ENCODE measurements around the gene IYD.

- no peak for TF ChIP-seq ZC3H11A (IDR thresholded peaks at IDR 0.05; ENCODE audit: low read depth, low read length)
- no peak for TF ChIP-seq ZFX (CRISPR knock-in tag; IDR thresholded peaks at IDR 0.05)
- no peak for TF ChIP-seq RNF219 (CRISPR knock-in tag; IDR thresholded peaks at IDR 0.05)
- TF ChIP-seq ELF4 (CRISPR knock-in tag; IDR thresholded peaks at IDR 0.05), result no peak
- TF ChIP-seq ETV6 (IDR thresholded peaks at IDR 0.05; ENCODE audit: borderline replicate concordance in 1 of 2, low read depth in 2 of 2, low read length in 1 of 2), result no peak
- TF ChIP-seq ETV6 (CRISPR knock-in tag; IDR thresholded peaks at IDR 0.05; ENCODE audit: borderline replicate concordance), result no peak
- no peak for TF ChIP-seq PCBP2 (IDR thresholded peaks at IDR 0.05; ENCODE audit: low read depth, low read length, poor library complexity, severe bottlenecking)
- TF ChIP-seq, protein P1, sequence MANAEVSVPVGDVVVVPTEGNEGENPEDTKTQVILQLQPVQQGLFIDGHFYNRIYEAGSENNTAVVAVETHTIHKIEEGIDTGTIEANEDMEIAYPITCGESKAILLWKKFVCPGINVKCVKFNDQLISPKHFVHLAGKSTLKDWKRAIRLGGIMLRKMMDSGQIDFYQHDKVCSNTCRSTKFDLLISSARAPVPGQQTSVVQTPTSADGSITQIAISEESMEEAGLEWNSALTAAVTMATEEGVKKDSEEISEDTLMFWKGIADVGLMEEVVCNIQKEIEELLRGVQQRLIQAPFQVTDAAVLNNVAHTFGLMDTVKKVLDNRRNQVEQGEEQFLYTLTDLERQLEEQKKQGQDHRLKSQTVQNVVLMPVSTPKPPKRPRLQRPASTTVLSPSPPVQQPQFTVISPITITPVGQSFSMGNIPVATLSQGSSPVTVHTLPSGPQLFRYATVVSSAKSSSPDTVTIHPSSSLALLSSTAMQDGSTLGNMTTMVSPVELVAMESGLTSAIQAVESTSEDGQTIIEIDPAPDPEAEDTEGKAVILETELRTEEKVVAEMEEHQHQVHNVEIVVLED (CRISPR knock-in tag; IDR thresholded peaks at IDR 0.05), result no peak
- TF ChIP-seq JUND (IDR thresholded peaks at IDR 0.05; ENCODE audit: borderline replicate concordance, low read depth, low read length), result no peak
- TF ChIP-seq JUND (tag; IDR thresholded peaks at IDR 0.05; ENCODE audit: borderline replicate concordance, low read depth, low read length), result no peak
- TF ChIP-seq RFX1 (IDR thresholded peaks at IDR 0.05), result no peak
- TF ChIP-seq SIN3A (IDR thresholded peaks at IDR 0.05; ENCODE audit: borderline replicate concordance in 2 of 2, control insufficient read depth in 1 of 2, low read depth in 2 of 2, low read length in 2 of 2), result no peak
Measured at GRCh38 chr6:150409576-150410066, 40.8 kb downstream of the IYD start.

Measured in K562 (cell line).